H9 (cell line): Measurements from ENCODE around the gene GPS1. TPM values are rescaled to one million over a fixed set of nuclear protein-coding genes. Genes with fewer than 3 reads are reported as not detected.
A peak's percentile ranks its signal among the peaks of the same experiment; 100 is the strongest.

Source experiments
- DNase-seq: peaks from one replicate; pipeline ENCODE4 v3.0.0-alpha.2; 2017
- H2AFZ ChIP-seq: one replicate; pipeline ENCODE4 v1.6.1; 2013; ENCODE audit warnings: mild to moderate bottlenecking, low read length, control low read depth, moderate library complexity
- H2AK5ac ChIP-seq: 2 replicates; pipeline ENCODE4 v1.6.1; 2013; ENCODE audit warnings: low read length, control low read depth, mixed read lengths; ENCODE audit not compliant: insufficient read length
- H2BK120ac ChIP-seq: one replicate; pipeline ENCODE4 v1.6.1; 2013; ENCODE audit warnings: low read depth, mild to moderate bottlenecking, low read length, control low read depth, inconsistent platforms; ENCODE audit not compliant: poor library complexity, severe bottlenecking
- H2BK12ac ChIP-seq: 2 replicates; pipeline ENCODE4 v1.6.1; 2013; ENCODE audit warnings: low read length, control low read depth, mixed read lengths, low read depth; ENCODE audit not compliant: insufficient read length
- H2BK15ac ChIP-seq: 2 replicates; pipeline ENCODE4 v1.6.1; 2013; ENCODE audit warnings: low read depth, low read length, control low read depth
- H2BK20ac ChIP-seq: one replicate; pipeline ENCODE4 v1.6.1; 2013; ENCODE audit warnings: low read depth, mild to moderate bottlenecking, low read length, control low read depth, inconsistent platforms; ENCODE audit not compliant: poor library complexity, severe bottlenecking
- H2BK5ac ChIP-seq: 2 replicates; pipeline ENCODE4 v1.6.1; 2013; ENCODE audit warnings: low read length, control low read depth, mixed read lengths; ENCODE audit not compliant: insufficient read length
- H3K14ac ChIP-seq: 2 replicates; pipeline ENCODE4 v1.6.1; 2013; ENCODE audit warnings: low read length, control low read depth; ENCODE audit not compliant: insufficient read depth
- H3K18ac ChIP-seq: 2 replicates; pipeline ENCODE4 v1.6.1; 2013; ENCODE audit warnings: low read depth, mild to moderate bottlenecking, mixed read lengths, low read length, control low read depth; ENCODE audit not compliant: insufficient read length
- H3K23ac ChIP-seq: 2 replicates; pipeline ENCODE4 v1.6.1; 2013; ENCODE audit warnings: low read length, control low read depth, mixed read lengths, low read depth; ENCODE audit not compliant: insufficient read length
- H3K23me2 ChIP-seq: 2 replicates; pipeline ENCODE4 v1.6.1; 2013; ENCODE audit warnings: low read depth, mild to moderate bottlenecking, mixed read lengths, low read length, control low read depth; ENCODE audit not compliant: insufficient read length, poor library complexity, severe bottlenecking
- H3K27ac ChIP-seq: 2 replicates; pipeline ENCODE4 v1.5.1; 2013; ENCODE audit warnings: low read length, control low read depth, mixed read lengths, low read depth; ENCODE audit not compliant: insufficient read length
- H3K27me3 ChIP-seq: 2 replicates; pipeline ENCODE4 v1.6.1; 2013; ENCODE audit warnings: low read length, control low read depth, inconsistent platforms; ENCODE audit not compliant: insufficient read depth
- H3K4ac ChIP-seq: 2 replicates; pipeline ENCODE4 v1.6.1; 2013; ENCODE audit warnings: low read depth, mild to moderate bottlenecking, control low read depth, inconsistent platforms, low read length, moderate library complexity
- H3K4me1 ChIP-seq: 2 replicates; pipeline ENCODE4 v1.6.1; 2013; ENCODE audit warnings: low read length, control low read depth, inconsistent platforms; ENCODE audit not compliant: insufficient read depth
- H3K4me2 ChIP-seq: 2 replicates; pipeline ENCODE4 v1.6.1; 2013; ENCODE audit warnings: low read length, control low read depth, mixed read lengths; ENCODE audit not compliant: insufficient read length, insufficient read depth
- H3K56ac ChIP-seq: 2 replicates; pipeline ENCODE4 v1.6.1; 2013; ENCODE audit warnings: low read depth, mild to moderate bottlenecking, mixed read lengths, low read length, control low read depth; ENCODE audit not compliant: insufficient read length
- H3K79me1 ChIP-seq: 2 replicates; pipeline ENCODE4 v1.6.1; 2013; ENCODE audit warnings: low read depth, mild to moderate bottlenecking, moderate library complexity, low read length, control low read depth, inconsistent platforms; ENCODE audit not compliant: insufficient read depth, poor library complexity, severe bottlenecking
- H3K79me2 ChIP-seq: 2 replicates; pipeline ENCODE4 v1.6.1; 2013; ENCODE audit warnings: low read length, control low read depth, inconsistent platforms; ENCODE audit not compliant: insufficient read depth
- H3K9ac ChIP-seq: 2 replicates; pipeline ENCODE4 v1.6.1; 2013; ENCODE audit warnings: low read length, control low read depth, mixed read lengths; ENCODE audit not compliant: insufficient read length; ENCODE audit errors: extremely low read depth
- H3K9me3 ChIP-seq: one replicate; pipeline ENCODE4 v1.6.1; 2013; ENCODE audit warnings: low read depth, low read length, inconsistent platforms; ENCODE audit not compliant: control insufficient read depth
- H3T11ph ChIP-seq: one replicate; pipeline ENCODE4 v1.6.1; 2013; ENCODE audit warnings: mild to moderate bottlenecking, low read length, control low read depth, inconsistent platforms
- H4K20me1 ChIP-seq: one replicate; pipeline ENCODE4 v1.6.1; 2013; ENCODE audit not compliant: control insufficient read depth, insufficient read length, insufficient read depth
- H4K5ac ChIP-seq: 2 replicates; pipeline ENCODE4 v1.6.1; 2013; ENCODE audit warnings: low read depth, mild to moderate bottlenecking, mixed read lengths, low read length, control low read depth; ENCODE audit not compliant: insufficient read length
- H4K8ac ChIP-seq: replicated peaks from 2 replicates; pipeline ENCODE4 v1.6.1; 2013; ENCODE audit warnings: low read length, control low read depth, mixed read lengths, low read depth; ENCODE audit not compliant: insufficient read length
- H4K91ac ChIP-seq: 2 replicates; pipeline ENCODE4 v1.6.1; 2013; ENCODE audit warnings: low read depth, mild to moderate bottlenecking, moderate library complexity, mixed read lengths, low read length, control low read depth; ENCODE audit not compliant: insufficient read length
- H3K27ac Mint-ChIP-seq, 3 experiments: 2 replicates in 2 of 3; 3 replicates in 1 of 3; pipeline ENCODE4 v1.8.0; 2020 to 2021; ENCODE audit warnings: mixed read lengths in 3 of 3, mild to moderate bottlenecking in 1 of 3, moderate library complexity in 1 of 3
- H3K27me3 Mint-ChIP-seq: 2 replicates; pipeline ENCODE4 v1.8.0; 2021; ENCODE audit warnings: low read depth, mild to moderate bottlenecking, moderate library complexity, mixed read lengths
- H3K36me3 Mint-ChIP-seq, 3 experiments: 2 replicates in 2 of 3; 3 replicates in 1 of 3; pipeline ENCODE4 v1.8.0; 2020 to 2021; ENCODE audit warnings: low read depth in 3 of 3, mixed read lengths in 3 of 3; ENCODE audit not compliant: insufficient read depth in 1 of 3
- H3K4me1 Mint-ChIP-seq, 2 experiments: 2 replicates each; pipeline ENCODE4 v1.8.0; 2020; ENCODE audit warnings: mixed read lengths in 2 of 2
- H3K4me3 Mint-ChIP-seq, 2 experiments: 2 replicates in 1 of 2; 3 replicates in 1 of 2; pipeline ENCODE4 v1.8.0; 2020 to 2021; ENCODE audit warnings: mild to moderate bottlenecking in 2 of 2, mixed read lengths in 2 of 2, moderate library complexity in 1 of 2
- H3K9me3 Mint-ChIP-seq, 2 experiments: 2 replicates in 1 of 2; 3 replicates in 1 of 2; pipeline ENCODE4 v1.8.0; 2020; ENCODE audit warnings: mild to moderate bottlenecking in 2 of 2, mixed read lengths in 2 of 2, moderate library complexity in 1 of 2
- CTCF ChIP-seq: fragments of 200-600 bp; sonication (generic); conservative IDR thresholded peaks from 3 replicates; pipeline ENCODE4 v1.8.0; 2021; ENCODE audit warnings: antibody characterized with exemption, mild to moderate bottlenecking
- WGBS: extraction: QIAGEN DNeasy Blood & Tissue Kit; methylation state at CpG from one replicate; pipeline ENCODE4 v1.1.7; 2013; ENCODE audit warnings: missing lambda C conversion rate, low lambda C conversion rate, mixed read lengths; ENCODE audit not compliant: insufficient read length; ENCODE audit errors: extremely low coverage; 5-methylcytosine and 5-hydroxymethylcytosine counted together
- total RNA-seq: library from RNA; stranded (reverse); gene quantifications from 2 replicates; pipeline ENCODE4 v1.2.1, GENCODE V29; 2021

GPS1 gene
- total RNA-seq, 1 experiment from 2014 or later: 164 TPM

GRCh38 chr17:82004517-82005455, 46.9 kb upstream of the GPS1 start:
- H3K18ac ChIP-seq: no peak overlapping the region
- H3K23me2 ChIP-seq: no peaks in the 10 kb centered on the region
- no peak overlapping the region for H2BK20ac ChIP-seq
- H4K91ac ChIP-seq: no peak overlapping the region
- H2AK5ac ChIP-seq: no peak overlapping the region
- no peak overlapping the region for H2BK120ac ChIP-seq
- no peak overlapping the region for H2BK12ac ChIP-seq
- no peak overlapping the region for H2AFZ ChIP-seq
- TF ChIP-seq CTCF: no peak
- DNase-seq: no peak
- no peak overlapping the region for H3K23ac ChIP-seq
- H3K14ac ChIP-seq: no peak overlapping the region; the same call in 1 of the 2 replicates
- Mint-ChIP-seq H3K27me3 (no peaks in the 10 kb centered on the region; the same call in 1 of the 2 replicates), H3K4me1 (no peaks in the 10 kb centered on the region), H3K4me3 (no peak overlapping the region), H3K36me3 (no peaks in the 10 kb centered on the region), H3K27ac (peak overlapping the region in 1 of 3 experiments; percentile 82; a peak in 1 of 7 replicates), H3K9me3 (no peaks in the 10 kb centered on the region)
- H3K56ac ChIP-seq: no peak overlapping the region
- H3K79me2 ChIP-seq: no peaks in the 10 kb centered on the region
- H4K5ac ChIP-seq: no peak overlapping the region
- H3K4ac ChIP-seq: no peak overlapping the region
- no CpG with 5 or more reads among the region's 41 CpGs for WGBS
- no peak overlapping the region for H3T11ph ChIP-seq
- no peaks in the 10 kb centered on the region for H4K20me1 ChIP-seq
- H2BK5ac ChIP-seq: no peak overlapping the region
- H4K8ac ChIP-seq: no peak overlapping the region
- H3K9me3 ChIP-seq: no peaks in the 10 kb centered on the region
- no peaks in the 10 kb centered on the region for H3K27me3 ChIP-seq
- no peak overlapping the region for H2BK15ac ChIP-seq
- H3K27ac ChIP-seq: no peak overlapping the region
- H3K4me2 ChIP-seq: no peak overlapping the region
- H3K79me1 ChIP-seq: no peaks in the 10 kb centered on the region
- H3K9ac ChIP-seq: no peak overlapping the region
- H3K4me1 ChIP-seq: no peaks in the 10 kb centered on the region
